IMR-90 (cell line): ENCODE results near the gene ARMC8.

Experiments
- CEBPB ChIP-seq: IDR thresholded peaks from 2 replicates; pipeline ENCODE4 v1.6.1; 2012; ENCODE audit warnings: low read depth, low read length, improper control_type of control experiment
- CTCF ChIP-seq: conservative IDR thresholded peaks from 2 replicates; pipeline ENCODE4 v1.5.1; 2012; ENCODE audit warnings: mild to moderate bottlenecking, low read depth, low read length, improper control_type of control experiment
- ELK1 ChIP-seq: fragments of 150-350 bp; IDR thresholded peaks from 2 replicates; pipeline ENCODE4 v1.6.1; 2016; ENCODE audit warnings: low read depth, mild to moderate bottlenecking, low read length, moderate library complexity, borderline replicate concordance
- MAFK ChIP-seq: IDR thresholded peaks from 2 replicates; pipeline ENCODE4 v1.6.1; 2012; ENCODE audit warnings: low read depth, low read length, improper control_type of control experiment
- MAZ ChIP-seq: IDR thresholded peaks from 2 replicates; pipeline ENCODE4 v1.6.1; 2012; ENCODE audit warnings: low read depth, mild to moderate bottlenecking, low read length, improper control_type of control experiment, moderate library complexity, borderline replicate concordance
- MXI1 ChIP-seq: IDR thresholded peaks from 2 replicates; pipeline ENCODE4 v1.6.1; 2012; ENCODE audit warnings: low read depth, mild to moderate bottlenecking, low read length, moderate library complexity, borderline replicate concordance
- POLR2A ChIP-seq: IDR thresholded peaks from 2 replicates; pipeline ENCODE4 v1.6.1; 2012; ENCODE audit warnings: mild to moderate bottlenecking, low read depth, low read length
- RAD21 ChIP-seq: IDR thresholded peaks from 2 replicates; pipeline ENCODE4 v1.6.1; 2012; ENCODE audit warnings: low read length, improper control_type of control experiment
- RCOR1 ChIP-seq: IDR thresholded peaks from 2 replicates; pipeline ENCODE4 v1.6.1; 2012; ENCODE audit warnings: mild to moderate bottlenecking, low read length, improper control_type of control experiment; ENCODE audit not compliant: insufficient replicate concordance
- RFX5 ChIP-seq: IDR thresholded peaks from 2 replicates; pipeline ENCODE4 v1.8.0; 2012; ENCODE audit warnings: low read depth, mild to moderate bottlenecking, low read length, moderate library complexity
- USF2 ChIP-seq: fragments of 150-350 bp; IDR thresholded peaks from 2 replicates; pipeline ENCODE4 v1.6.1; 2017; ENCODE audit warnings: mild to moderate bottlenecking, antibody characterized with exemption, low read length, low read depth

GRCh38 chr3:138284079-138284478 lies 97.0 kb downstream of the ARMC8 start:
- TF ChIP-seq RFX5 (no peak), RCOR1 (no peak), POLR2A (no peak), CTCF (no peak), ELK1 (no peak), RAD21 (no peak), MXI1 (no peak), MAFK (no peak), USF2 (no peak), CEBPB (no peak), MAZ (no peak)
